GM21717 (cell line): ENCODE results near the gene SRP68.
"Not testable (repeated sequence)": the region's sequence is repeated elsewhere in the genome, so short reads cannot be mapped to it uniquely, and the experiment has no call there.

Experiments
- ATAC-seq: cut with Tn5 transposase; IDR thresholded peaks from one replicate; pipeline ENCODE4 v1.9.1; 2021; ENCODE audit warnings: mild to moderate bottlenecking, moderate library complexity; ENCODE audit not compliant: unreplicated experiment

SRP68 gene

DNA sequence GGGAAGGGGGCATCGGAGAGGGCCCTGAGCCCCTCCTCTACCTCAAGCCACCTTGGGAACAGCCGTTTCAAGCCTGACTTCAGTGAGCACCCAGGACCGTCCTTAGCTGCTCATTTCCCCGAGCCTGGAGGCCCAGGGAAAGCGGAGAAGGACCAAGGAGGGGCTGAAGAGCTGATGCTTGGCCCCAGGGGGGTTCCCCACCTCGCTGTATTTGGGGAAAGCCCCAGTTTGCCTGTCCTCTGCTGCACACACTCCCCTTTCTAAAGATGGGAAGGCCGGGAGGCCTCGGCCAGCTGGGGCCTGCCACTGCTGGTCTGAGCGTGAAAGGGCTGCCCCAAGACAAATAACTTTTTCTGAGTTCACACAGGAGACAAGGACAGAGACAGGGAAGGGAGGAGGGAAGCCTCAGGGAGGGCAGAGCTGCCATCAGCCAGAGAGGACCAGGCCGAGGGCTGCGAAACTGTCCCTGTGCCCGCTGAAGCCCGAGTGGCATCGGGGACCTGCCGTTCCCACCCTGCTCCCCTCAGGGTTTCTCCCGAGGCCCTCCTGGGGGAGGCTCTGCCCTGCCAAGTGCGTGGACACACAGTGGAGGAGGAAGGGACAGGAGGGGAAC lies 18.3 kb upstream of the SRP68 start:
- ATAC-seq = no peak

DNA sequence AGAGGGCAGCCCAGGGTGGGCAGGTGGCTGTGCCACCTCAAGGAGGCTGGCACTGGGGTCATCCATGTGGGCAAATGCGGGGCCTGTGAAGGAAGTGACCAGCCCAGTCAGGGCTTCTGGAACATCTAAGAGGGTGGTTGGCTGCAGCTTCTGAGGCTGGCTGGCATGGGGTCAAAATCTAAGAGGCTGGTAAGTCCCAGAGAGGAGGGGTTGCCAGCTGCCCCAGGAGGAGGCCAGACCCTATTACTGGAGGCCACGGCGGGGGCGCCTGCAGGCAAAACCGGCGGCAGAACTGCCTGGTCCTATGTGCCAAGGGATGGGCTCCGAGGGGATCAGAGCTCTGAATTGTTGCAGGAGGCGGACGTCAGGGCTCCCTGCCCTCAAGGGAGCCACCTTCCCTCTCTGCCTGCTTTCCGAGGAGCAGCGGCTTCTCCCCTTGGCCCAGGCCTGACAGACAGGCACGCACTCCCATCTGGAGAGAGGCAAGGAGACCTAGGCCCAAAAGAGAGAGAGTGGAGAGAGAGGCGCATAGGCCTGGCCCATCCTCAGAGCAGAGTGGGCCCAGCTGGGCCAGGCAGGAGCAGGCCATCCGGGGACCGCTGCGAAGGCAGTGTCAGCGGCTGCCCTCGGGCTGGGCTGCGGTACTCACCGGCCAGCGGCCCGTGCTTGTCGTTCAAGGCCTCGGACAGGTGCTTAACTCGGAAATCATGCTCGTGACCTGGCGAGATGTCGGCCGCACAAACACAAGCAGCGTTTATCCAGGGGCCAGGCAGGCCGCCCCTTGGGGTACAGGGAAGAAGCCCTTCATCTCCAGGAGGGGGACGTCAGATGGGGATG lies 17.6 kb upstream of the SRP68 start:
- no peak for ATAC-seq

DNA sequence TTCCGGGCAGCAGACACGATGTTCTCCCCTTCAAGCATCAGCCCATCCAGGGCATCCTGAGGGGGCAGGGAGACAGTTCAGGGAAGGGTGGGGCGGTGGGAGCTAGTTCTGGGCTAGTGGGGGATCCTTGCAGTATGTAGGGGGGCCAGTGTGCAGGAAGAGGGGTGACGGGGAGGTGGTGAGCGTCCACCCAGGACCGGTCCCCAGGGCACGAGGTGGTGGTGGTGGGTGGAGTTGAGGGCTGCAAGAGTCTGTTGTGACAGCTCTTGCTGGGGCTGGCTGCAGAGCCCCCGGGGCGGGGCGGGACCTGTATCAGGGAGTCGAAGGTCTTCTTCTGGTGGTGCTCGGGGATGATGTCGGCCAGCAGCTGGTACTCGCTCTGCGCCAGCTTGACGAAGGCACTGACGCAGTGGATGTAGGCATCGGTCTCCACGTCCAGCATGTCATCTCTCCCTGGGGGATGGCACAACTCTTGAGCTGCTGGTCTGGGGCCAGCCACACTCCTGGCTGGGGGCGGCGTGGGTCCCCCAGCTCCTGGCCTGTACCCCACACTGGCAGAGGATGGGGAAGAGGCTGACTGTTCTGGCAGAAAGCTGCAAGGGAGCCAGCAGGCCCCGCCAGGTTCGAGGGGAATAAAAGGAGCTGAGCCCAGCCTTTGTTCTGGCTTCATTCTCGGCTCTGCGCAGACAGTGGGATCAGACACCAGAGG lies 16.7 kb upstream of the SRP68 start:
- no peak for ATAC-seq

DNA sequence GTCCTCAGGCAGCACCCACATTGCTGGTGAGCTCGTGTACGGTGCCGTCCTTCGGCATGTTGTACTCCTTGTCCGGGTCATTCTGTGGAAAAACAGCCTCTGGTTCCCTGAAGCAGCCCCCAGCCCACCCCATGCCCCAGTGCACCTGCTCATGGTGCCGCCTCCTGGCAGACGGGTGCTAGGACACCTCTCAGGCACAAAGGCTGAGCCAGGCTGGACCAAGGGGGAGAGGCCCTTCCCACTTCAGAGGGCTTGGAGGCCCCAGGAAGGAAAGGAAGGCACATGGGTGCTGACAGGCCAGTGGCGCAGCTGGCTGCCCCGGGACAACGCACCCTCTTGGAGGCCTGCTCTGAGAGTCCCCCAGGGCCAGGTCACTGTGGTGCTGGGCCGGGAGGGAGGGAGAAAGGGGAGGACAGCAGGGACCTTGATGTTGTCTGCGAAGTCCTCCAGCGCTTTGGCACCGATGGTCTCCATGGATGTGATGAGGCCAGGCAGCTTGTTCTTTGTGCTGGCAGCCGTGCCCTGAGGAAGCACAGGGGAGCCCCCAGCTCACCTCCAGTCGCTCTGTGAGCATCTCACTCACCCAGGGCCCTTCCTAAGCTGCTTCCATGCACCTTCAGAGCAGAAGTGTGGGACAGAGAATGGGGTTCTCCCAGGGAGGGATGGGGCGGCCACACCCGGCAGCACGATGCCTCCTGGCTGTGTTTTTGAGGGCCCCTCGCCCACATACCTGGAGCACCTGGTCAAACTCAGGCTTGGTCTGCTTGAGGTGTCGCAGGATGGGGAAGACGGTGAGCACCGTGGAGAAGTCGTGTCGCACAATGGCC lies 15.9 kb upstream of the SRP68 start:
- ATAC-seq = no peak

DNA sequence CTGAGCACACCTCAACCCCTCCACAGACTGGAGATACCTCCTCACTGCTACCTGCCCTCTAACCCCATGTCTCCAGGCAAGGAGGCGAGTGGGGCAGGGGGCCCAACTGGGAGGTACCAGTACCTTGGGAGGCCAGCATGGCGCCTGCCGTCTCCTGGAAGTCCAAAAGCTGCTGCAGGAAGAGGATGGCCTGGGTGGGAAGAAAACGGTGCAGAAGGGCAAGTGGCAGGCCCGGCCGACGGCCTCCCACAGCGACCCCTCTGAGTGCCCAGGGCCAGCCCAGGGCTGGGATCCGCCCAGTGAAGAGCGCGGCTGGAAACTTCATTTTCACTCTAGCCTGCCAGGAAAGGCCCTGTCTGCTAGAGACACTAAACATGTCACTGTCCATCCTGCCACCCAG lies 15.2 kb upstream of the SRP68 start:
- ATAC-seq = no peak

DNA sequence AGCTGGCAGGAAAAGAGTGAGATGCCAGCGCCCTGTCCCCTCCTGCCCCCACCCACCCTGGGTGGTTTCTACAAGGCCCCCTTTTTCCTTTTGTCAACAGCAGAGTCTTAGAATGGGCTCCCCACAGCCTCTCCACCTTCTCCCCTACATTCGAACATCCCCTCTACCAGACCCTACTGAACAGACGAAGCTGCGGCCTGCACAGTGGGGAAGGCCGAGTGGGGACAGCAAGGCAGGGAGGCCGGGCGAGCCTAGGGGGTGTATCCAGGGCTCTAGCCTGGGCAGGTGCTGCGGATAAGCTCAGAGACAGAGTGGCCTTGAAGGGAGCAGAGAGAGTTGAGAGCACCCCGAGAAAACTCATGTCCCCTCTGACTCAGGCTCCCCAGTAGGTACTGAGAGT lies 14.1 kb upstream of the SRP68 start:
- ATAC-seq = no peak

DNA sequence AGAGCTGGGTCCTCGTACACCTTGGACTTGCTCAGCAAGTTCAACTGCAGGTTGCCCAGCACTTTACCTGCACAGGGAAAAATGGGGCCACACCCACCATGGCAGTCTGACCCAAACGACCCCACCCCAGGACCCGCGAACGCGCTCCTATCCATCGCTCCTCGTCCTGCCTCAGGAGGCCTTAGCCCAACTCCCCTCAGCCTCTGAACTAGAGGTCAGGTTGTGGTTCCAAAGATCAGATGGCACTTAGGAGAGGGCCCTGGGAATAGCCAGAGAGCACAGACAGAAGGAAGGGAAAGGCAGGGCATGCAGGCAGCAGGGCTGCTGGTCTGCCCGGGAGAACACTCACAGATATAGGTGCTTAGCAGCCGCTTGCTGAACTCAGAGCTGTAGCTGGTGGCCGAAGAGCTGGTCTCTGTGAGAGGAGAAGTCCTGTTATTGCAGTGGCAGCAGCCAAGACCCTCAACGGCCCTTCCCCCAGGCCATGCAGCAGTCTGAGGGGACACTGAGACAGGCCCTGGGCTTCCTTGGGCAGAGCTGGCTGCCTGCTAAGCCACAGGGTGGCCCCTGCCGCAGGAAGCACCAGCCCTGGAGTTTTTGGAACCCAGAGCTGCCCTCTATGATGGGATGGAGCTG lies 13.5 kb upstream of the SRP68 start:
- ATAC-seq = no peak

DNA sequence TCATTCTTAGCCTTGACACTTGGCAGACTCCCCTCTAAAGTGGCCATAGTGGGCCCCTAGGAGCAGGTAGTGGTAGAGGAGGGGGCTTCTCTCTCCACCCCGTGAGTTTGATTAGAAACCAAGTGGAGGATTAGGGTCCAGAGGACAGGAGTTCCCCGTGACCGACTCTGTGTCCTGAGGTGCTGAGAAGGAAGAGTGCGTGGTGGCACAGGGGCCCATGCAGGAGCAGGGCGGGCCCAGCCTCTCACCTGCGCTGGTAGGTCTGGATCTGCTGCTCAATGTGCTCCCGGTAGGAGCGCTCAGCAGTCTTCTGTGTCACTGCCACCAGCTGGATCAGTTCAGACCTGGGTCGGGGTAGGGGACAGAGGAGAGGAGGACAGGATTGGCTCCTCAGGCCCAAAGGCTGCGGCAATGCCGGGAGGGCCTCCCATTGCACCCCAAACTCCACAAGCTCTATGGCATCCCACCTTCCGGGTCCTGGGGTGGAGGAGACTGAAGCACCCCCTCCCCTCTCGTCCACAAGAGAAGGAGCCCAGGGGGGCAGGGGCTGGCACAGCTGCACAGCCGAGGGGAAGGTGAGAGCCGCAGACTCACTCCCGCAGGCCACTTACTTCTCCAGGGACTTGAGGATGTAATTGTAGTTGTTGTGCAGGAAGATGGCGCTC lies 12.9 kb upstream of the SRP68 start:
- ATAC-seq = no peak

DNA sequence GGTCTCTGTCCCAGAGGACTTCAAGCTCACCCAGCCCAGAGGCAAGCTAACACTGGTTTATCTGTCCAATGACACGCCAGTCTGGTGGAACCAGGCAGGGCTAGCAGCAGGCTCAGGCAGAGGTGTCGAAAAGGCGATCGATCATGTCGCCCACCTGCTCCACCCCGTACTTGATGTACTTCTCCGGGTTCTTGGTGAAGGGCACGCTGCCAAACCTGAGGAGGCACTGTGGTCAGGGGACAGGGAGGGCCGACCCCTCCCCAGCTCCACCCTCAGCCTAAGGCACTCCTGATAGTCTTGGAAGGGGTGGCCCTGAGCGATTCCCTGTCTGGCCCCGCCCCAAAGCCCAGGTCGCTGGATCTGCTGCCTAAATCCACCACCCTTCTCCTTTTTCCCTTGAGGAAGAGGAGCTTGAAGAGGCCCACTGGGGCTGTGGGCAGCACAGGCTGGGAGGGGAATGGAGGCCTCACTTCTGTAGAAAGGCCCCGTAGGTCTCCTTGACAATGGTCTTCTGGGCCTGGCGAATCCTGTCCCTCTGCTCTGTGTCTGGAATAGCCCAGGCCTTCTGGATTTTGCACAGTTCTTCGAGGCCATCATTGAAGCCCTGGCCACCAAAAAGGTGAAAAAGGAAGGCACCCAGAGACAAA lies 11.3 kb upstream of the SRP68 start:
- no peak for ATAC-seq

DNA sequence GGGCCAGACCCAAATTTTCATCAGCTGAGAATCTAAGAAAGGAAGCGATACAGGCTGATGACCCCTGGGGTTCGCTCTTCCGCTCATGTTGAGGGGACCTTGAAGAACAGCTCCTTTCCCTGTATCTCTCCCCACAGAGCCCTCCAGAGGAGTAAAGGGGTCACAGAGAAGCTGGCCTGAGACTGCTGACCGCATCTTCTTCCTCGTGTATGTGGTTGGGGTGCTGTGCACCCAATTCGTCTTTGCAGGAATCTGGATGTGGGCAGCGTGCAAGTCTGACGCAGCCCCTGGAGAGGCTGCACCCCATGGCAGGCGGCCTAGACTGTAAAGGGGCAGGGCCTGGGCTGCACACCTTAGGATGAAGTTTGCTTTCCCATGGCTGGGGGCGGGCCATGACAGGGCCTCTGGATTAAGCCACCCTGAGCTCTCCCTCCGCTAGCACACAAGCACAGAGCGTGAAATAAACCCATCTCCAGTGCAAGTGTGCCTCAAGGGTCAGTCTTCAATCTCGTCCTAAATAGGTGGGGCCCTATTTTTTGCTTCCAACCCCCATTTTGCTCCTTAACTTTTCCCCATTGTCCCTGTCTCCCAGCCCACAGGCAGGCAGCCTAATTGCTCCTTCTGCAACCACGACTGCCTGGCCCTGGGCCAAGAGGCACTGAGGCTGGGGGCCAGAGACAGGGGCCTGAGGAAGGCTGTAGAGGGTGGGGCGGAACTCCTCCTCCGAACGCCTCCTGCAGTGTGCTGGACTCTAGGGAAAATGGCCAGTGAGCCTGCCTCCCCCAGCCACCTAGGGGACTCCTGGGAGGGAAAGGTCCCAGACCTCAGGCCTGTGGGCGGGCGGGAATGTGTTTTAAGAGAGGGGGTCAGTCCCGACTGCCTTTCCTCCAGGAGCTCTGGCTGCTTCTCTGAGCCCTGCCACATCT lies 10.3 kb upstream of the SRP68 start:
- no peak for ATAC-seq

DNA sequence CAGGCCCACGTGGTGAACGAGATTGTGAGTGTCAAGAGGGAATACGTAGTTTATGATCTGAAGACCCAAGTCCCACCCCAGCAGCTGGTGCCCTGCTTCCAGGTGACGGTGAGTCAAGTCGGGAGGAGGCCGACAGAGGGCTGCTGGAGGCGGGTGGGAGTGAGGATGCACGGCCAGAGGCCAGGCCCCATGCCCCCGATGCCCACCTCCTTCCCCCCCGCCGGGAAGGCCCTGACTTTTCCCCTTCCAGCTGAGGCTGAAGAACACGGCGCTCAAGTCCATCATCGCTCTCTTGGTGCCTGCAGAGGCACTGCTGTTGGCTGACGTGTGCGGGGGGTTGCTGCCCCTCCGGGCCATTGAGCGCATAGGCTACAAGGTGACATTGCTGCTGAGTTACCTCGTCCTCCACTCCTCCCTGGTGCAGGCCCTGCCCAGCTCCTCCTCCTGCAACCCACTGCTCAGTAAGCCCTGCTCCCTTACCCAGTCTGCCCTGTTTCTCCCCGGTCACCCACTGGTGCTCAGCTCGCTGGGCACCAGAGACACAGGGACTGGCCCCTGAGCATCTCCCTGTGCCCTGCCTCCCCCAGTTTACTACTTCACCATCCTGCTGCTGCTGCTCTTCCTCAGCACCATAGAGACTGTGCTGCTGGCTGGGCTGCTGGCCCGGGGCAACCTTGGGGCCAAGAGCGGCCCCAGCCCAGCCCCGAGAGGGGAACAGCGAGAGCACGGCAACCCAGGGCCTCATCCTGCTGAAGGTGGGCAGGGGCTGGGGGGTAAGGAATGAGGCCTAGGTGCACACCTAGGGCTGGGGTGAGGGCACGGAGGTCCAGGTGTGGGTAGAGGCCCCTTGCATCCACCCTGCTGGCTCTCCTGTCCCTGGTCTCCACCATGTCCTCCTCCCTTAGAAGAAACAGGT lies 9.2 kb upstream of the SRP68 start:
- ATAC-seq = no peak

DNA sequence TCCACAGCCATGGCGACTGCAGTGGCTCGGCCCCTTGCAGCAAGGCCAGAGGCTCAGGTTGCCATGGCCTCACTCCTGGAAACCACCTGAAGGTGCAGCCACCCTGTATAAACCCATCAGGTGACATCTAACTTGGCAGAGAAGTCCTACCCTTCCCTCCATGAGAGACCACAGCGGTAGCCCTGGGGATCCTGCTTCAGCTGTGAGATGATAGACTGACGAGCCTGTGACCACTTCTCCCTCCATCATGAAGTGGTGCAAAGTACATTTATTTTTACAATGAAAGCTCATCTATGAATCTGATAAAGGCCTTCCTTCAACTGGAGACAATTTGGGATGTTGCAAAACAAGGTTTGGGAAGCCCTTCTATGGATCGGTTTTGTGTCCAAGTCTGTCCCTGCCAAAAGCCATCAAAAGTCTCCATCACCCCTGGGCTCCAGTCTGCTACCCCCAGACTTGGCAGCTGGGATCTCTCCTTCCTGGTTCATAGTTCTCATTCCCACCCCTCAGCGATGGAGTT lies 8.5 kb upstream of the SRP68 start:
- ATAC-seq = no peak

DNA sequence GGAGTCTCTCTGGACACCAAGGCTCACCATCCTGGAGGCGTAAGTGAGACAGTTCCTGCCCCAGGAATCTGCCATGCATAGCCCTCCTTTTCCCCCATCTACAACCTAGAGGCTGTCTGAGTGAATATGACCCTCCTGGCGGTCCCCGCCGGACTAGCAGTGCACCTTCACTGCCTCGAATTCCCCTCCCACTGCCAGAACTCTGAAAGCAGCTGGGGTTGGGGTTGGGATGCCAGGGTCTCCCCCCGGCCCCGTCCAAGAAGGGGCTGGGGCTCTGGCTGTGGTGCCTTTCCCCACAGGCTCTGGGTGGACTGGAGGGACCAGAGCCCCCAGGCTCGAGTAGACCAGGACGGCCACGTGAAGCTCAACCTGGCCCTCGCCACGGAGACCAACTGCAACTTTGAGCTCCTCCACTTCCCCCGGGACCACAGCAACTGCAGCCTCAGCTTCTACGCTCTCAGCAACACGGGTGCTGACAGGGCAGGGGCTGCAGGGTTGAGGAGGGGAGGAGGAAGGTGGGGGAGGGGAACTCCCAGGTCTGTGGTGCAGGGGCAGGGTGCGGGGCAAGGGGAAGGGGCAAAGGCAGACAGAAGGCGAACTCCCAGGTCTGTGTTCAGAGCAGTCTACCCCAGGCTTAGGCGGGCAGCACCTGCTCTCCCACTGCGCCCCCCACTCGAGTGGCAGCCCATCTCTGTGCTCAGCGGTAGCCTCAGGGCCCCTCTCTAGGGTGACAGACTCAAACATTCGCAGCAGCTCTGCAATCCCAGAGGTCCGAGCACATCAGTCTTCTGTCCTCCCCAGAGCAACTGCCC lies 7.8 kb upstream of the SRP68 start:
- ATAC-seq = no peak

DNA sequence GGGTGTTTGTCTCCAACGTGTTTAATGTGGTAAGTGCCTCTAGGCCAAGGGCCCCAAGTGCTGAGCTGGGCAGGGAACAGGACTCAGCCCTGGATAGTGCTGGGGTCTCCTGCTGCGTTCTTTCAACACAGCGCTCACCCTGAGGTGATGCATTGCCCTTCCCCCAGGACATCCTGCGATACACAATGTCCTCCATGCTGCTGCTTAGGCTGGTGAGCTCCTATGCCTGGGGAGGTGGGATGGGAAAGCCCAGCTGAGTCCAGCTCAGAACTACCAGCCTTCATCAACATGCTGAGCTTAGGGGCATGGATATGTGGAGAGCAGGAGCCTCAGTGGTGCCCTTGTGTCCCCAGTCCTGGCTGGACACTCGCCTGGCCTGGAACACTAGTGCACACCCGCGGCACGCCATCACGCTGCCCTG lies 7.2 kb upstream of the SRP68 start:
- no peak for ATAC-seq

DNA sequence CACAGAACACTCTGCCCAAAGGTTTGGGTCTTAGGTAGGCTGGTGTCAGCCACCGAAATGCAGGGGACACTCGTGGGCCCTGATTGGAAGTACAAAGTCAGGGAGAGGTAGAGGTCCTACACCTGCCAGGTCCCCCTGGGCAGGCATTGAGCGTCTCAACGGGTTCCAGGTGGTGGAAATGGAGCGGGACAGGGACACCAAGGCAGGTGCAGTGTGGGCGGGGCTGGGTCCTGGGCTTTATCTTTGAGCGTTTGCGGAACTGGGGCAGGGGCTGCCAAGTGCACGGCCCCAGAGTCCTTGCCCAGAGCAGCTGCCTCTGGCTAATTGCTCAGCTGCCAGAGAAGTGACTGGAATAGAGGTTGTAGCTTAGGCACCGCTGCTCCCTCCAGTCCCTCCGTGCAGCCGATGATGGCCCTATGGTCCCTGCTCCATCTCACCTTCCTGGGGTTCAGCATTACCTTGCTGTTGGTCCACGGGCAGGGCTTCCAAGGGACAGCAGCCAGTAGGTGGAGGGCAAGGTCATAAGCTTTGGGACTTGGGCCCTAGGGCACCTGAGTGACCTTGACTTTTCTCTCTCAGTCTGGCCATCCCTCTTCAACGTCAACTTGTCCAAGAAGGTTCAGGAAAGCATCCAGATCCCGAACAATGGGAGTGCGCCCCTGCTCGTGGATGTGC lies 6.7 kb upstream of the SRP68 start, which contains the start of gene ZACN:
TSS of gene ZACN (plus strand) at position 323 of the 675 bp plus-strand sequence. CDS start at position 406, 83 bp downstream.
- ATAC-seq = no peak

DNA sequence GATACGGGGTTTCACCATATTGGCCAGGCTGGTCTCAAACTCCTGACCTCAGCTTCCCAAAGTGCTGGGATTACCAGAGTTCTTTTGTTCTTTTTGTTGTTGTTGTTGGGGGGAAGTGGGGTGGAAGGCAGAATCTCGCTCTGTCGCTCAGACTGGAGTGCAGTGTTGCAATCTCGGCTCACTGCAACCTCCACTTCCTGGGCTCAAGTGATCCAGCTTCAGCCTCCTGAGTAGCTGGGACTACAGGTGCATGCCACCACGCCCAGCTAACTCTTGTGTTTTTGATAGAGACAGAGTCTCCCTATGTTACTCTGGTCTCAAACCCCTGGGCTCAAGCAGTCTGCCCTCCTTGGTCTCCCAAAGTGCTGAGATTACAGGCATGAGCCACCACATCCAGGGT lies 6.1 kb upstream of the SRP68 start:
- not testable (repeated sequence) for ATAC-seq
